ENCODE data around the gene PADI1. TPM values are rescaled to one million over a fixed set of nuclear protein-coding genes. Genes with fewer than 3 reads are reported as not detected.

Gene PADI1
- polyA plus RNA-seq, 1 donor = not detected

DNA sequence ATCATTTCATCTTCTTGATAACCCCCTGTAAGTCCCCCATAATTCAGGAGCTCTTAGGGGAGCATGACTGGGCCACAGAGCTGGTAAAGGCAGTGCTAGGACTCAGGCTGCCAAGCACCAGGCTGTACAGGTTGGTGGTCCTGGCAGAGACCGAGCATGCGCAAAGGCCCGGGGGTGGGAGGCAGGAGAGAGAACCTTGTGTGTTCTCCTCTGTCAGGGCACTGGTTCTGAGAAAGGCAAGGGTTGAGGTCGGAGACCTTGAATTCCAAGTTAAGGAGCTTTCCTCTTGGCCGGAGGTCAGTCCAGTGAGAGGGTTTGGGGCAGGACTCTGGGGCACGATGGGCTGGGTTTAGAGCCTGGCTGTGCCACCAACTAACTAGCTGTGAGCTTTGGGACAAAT lies 67.1 kb downstream of the PADI1 start:
- H3K4me1 ChIP-seq (ENCODE audit: control insufficient read depth, insufficient read depth, low read length) = peaks cover 7% of the 10 kb centered on the region
- H3K36me3 ChIP-seq (ENCODE audit: control insufficient read depth, insufficient read depth, low read length) = no peaks in the 10 kb centered on the region
- H3K27ac ChIP-seq (ENCODE audit: low read length) = no peak overlapping the region
- H3K9me3 ChIP-seq (ENCODE audit: control insufficient read depth, low read depth, low read length) = no peaks in the 10 kb centered on the region
- WGBS (ENCODE audit: insufficient coverage, low lambda C conversion rate) = no CpG with 5 or more reads among the region's 6 CpGs
- no peak overlapping the region for H3K4me3 ChIP-seq (ENCODE audit: low read length)
- no peaks in the 10 kb centered on the region for H3K27me3 ChIP-seq (ENCODE audit: control insufficient read depth, insufficient read depth, low read length)
- DNase-seq = no peak

DNA sequence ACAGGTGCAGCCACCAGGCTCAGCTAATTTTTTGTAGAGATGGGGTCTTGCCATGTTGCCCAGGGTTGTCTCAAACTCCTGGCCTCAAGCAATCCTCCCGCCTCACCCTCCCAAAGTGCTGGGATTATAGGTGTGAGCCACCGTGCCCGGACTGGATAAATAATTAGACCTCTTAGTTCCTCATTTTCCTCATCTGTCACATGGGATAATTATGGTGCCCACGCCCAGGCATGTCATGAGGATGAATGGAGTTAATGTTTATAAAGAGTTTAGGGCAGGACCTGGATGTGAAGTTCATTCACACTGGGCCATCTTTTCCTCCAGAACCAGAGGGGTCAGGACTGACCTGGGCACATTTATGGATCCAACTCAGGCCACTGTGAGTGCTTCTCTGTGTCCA lies 67.7 kb downstream of the PADI1 start:
- no peaks in the 10 kb centered on the region for H3K9me3 ChIP-seq (ENCODE audit: control insufficient read depth, low read depth, low read length)
- WGBS (ENCODE audit: insufficient coverage, low lambda C conversion rate) = no CpG with 5 or more reads among the region's 4 CpGs
- no peak overlapping the region for H3K4me3 ChIP-seq (ENCODE audit: low read length)
- H3K27ac ChIP-seq (ENCODE audit: low read length) = no peak overlapping the region
- H3K36me3 ChIP-seq (ENCODE audit: control insufficient read depth, insufficient read depth, low read length) = no peaks in the 10 kb centered on the region
- no peaks in the 10 kb centered on the region for H3K27me3 ChIP-seq (ENCODE audit: control insufficient read depth, insufficient read depth, low read length)
- peak; percentile 42 to 55 for DNase-seq
- peaks cover 7% of the 10 kb centered on the region for H3K4me1 ChIP-seq (ENCODE audit: control insufficient read depth, insufficient read depth, low read length)

DNA sequence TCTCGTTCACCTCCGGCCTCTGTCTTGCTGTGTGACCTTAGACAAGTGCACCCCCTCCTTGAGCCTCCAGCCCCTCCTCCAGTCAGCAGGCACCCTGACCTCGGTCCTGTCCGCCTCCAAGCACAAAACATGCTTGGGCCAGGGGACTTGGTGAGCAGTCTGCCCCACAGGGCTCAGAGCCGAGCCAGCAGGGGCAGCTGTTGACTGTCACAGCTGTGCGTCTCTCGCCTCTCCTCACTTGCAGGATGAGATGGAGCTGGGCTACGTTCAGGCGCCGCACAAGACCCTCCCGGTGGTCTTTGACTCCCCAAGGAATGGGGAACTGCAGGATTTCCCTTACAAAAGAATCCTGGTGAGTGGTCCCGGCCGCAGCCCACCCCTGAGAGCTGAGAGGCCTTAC lies 68.2 kb downstream of the PADI1 start:
- no peaks in the 10 kb centered on the region for H3K9me3 ChIP-seq (ENCODE audit: control insufficient read depth, low read depth, low read length)
- peaks cover 7% of the 10 kb centered on the region for H3K4me1 ChIP-seq (ENCODE audit: control insufficient read depth, insufficient read depth, low read length)
- WGBS (ENCODE audit: insufficient coverage, low lambda C conversion rate) = no CpG with 5 or more reads among the region's 13 CpGs
- H3K27me3 ChIP-seq (ENCODE audit: control insufficient read depth, insufficient read depth, low read length) = no peaks in the 10 kb centered on the region
- no peak overlapping the region for H3K4me3 ChIP-seq (ENCODE audit: low read length)
- no peak for DNase-seq
- no peaks in the 10 kb centered on the region for H3K36me3 ChIP-seq (ENCODE audit: control insufficient read depth, insufficient read depth, low read length)
- no peak overlapping the region for H3K27ac ChIP-seq (ENCODE audit: low read length)

DNA sequence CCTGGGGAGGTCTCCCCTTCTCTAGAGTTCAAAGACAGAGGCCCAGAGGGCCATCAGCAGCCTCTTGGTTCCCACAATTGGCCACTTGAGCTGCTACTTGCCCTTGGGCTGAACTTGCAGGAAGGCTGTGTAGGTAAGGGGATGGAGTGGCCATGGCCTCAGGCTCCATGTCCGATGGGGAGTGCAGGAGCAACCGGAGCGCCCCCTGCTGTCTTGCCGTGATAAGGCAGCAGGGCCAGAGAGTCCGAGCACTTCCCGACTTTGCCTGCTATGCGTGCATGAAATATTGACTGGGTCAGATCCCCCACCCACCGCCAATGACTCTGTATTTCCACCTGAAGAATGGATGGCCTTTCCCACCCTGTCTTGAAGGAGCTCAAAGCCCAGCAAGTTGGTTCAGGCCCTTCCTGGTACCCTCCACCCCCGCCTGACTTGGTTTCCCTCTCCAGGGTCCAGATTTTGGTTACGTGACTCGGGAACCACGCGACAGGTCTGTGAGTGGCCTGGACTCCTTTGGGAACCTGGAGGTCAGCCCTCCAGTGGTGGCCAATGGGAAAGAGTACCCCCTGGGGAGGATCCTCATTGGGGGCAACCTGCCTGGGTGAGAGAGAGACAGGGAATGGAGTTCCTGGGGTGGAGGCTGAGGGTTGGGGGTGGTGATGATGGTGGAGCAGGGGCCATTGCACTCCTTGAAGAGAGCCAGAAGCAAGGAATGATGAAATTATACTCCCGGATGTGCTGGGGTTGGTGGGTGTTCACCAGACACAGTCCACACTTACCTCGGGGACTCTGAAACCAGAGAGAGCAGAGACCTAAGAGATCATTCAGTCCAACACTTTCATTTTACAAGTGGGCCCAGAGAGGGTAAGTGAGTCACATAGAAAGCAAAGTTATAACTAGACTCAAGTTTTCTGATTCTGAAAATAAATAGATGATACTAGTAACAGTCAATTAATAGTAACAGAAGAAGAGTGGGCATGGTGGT lies 69.5 kb downstream of the PADI1 start:
- H3K27me3 ChIP-seq (ENCODE audit: control insufficient read depth, insufficient read depth, low read length) = no peaks in the 10 kb centered on the region
- peak in 1 of 2 donors; percentile 9 for DNase-seq
- H3K4me1 ChIP-seq (ENCODE audit: control insufficient read depth, insufficient read depth, low read length) = peaks cover 7% of the 10 kb centered on the region
- H3K36me3 ChIP-seq (ENCODE audit: control insufficient read depth, insufficient read depth, low read length) = no peaks in the 10 kb centered on the region
- no peaks in the 10 kb centered on the region for H3K9me3 ChIP-seq (ENCODE audit: control insufficient read depth, low read depth, low read length)
- WGBS (ENCODE audit: insufficient coverage, low lambda C conversion rate) = no CpG with 5 or more reads among the region's 15 CpGs
- H3K4me3 ChIP-seq (ENCODE audit: low read length) = no peak overlapping the region
- H3K27ac ChIP-seq (ENCODE audit: low read length) = no peak overlapping the region

DNA sequence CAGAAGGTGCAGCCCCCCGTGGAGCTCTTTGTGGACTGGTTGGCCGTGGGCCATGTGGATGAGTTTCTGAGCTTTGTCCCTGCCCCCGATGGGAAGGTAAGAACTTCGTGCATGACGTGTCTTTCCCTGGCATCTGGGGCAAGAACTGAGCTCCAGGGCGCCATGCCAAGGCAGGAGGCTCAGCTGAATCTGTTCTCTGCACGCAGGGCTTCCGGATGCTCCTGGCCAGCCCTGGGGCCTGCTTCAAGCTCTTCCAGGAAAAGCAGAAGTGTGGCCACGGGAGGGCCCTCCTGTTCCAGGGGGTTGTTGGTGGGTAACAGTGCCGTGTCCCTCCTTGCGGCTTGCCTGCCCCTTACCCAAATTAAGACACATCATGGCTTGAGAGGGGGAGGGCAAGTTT lies 71.6 kb downstream of the PADI1 start:
- no peaks in the 10 kb centered on the region for H3K9me3 ChIP-seq (ENCODE audit: control insufficient read depth, low read depth, low read length)
- H3K27me3 ChIP-seq (ENCODE audit: control insufficient read depth, insufficient read depth, low read length) = no peaks in the 10 kb centered on the region
- no peak for DNase-seq
- no peak overlapping the region for H3K4me3 ChIP-seq (ENCODE audit: low read length)
- peaks cover 7% of the 10 kb centered on the region for H3K4me1 ChIP-seq (ENCODE audit: control insufficient read depth, insufficient read depth, low read length)
- H3K36me3 ChIP-seq (ENCODE audit: control insufficient read depth, insufficient read depth, low read length) = no peaks in the 10 kb centered on the region
- H3K27ac ChIP-seq (ENCODE audit: low read length) = no peak overlapping the region
- WGBS (ENCODE audit: insufficient coverage, low lambda C conversion rate) = no CpG with 5 or more reads among the region's 11 CpGs

DNA sequence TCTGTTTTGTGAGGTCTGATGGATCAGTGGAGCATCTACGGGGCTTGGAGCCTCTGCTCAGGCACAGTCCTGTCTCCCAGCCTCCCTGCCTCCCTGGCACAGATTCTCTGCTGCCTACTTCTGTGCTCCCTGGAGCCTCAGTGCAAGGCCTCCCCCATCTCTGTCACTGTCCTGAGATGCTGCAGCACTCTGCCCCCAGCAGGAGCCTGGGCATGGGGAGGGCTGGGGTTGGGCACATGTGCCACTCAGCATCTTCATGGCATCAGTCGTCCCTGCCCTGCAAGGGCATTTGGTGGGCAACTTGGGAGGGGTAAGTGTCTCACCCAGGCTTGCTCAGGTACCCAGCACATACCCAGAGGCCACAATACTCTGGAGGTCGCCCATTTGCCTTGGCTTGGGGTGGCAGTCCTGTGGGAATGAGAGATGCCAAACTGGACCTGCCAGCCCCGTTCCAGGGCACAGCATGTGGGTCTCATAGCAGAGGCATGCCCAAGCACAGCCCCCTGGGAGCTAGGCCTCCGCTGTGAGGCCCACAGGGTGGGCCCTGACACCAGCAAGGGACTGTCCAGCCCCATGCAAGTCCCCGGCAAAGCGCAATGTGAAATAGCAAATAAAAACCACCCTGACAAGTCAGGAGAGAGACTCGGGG lies 72.7 kb downstream of the PADI1 start:
- DNase-seq = no peak

DNA sequence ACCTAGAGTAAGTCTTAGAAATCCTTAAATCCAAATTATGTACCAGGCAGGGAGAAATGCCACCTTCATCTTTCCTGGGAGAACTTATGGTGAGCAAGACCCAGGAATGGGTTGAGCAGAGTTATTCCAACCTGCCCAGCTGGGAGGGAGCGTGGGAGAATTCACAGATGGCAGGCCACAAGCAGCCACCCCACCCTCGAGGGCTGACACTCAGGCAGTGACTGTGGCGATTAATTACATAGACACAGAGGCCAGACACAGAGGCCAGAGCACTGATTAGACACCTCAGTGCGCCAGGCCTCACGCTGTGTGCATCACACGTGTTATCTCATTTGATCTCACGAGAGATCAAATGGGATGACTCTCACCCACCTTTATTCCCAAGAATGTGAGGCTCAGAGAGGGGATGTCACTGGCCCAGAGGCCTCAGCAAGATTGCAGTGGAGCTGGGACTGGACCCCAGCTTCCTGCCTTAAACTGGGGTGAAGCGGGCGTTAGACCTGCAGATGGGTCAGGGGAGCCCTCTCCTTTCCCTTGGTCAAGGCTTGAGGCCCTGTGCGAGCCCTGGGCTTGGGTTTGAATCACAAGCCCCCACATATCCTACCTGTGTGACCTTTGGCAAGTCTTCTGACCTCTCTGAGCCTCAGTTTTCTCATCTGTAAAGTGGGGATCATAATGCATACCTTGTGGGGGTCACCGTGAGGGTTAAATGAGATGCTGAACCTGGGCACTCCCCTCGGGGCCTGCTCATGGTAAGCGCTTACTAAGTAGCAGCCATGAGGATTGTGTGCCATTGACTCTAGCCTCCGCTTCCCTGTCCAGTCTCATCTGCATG lies 74.3 kb downstream of the PADI1 start:
- DNase-seq = no peak
- WGBS (ENCODE audit: insufficient coverage, low lambda C conversion rate) = no CpG with 5 or more reads among the region's 14 CpGs
- H3K27ac ChIP-seq (ENCODE audit: low read length) = no peak overlapping the region
- no peak overlapping the region for H3K4me3 ChIP-seq (ENCODE audit: low read length)
- peaks cover 5% of the 10 kb centered on the region for H3K27me3 ChIP-seq (ENCODE audit: control insufficient read depth, insufficient read depth, low read length)
- no peaks in the 10 kb centered on the region for H3K36me3 ChIP-seq (ENCODE audit: control insufficient read depth, insufficient read depth, low read length)
- no peaks in the 10 kb centered on the region for H3K4me1 ChIP-seq (ENCODE audit: control insufficient read depth, insufficient read depth, low read length)
- H3K9me3 ChIP-seq (ENCODE audit: control insufficient read depth, low read depth, low read length) = no peaks in the 10 kb centered on the region

More for the DNA sequence above, 72.7 kb downstream of the PADI1 start:
- WGBS (ENCODE audit: insufficient coverage, low lambda C conversion rate) = no CpG with 5 or more reads among the region's 8 CpGs
- H3K4me1 ChIP-seq (ENCODE audit: control insufficient read depth, insufficient read depth, low read length) = peaks cover 7% of the 10 kb centered on the region
- H3K9me3 ChIP-seq (ENCODE audit: control insufficient read depth, low read depth, low read length) = no peaks in the 10 kb centered on the region
- H3K4me3 ChIP-seq (ENCODE audit: low read length) = no peak overlapping the region
- no peak overlapping the region for H3K27ac ChIP-seq (ENCODE audit: low read length)
- no peaks in the 10 kb centered on the region for H3K36me3 ChIP-seq (ENCODE audit: control insufficient read depth, insufficient read depth, low read length)
- peaks cover 2% of the 10 kb centered on the region for H3K27me3 ChIP-seq (ENCODE audit: control insufficient read depth, insufficient read depth, low read length)

DNA sequence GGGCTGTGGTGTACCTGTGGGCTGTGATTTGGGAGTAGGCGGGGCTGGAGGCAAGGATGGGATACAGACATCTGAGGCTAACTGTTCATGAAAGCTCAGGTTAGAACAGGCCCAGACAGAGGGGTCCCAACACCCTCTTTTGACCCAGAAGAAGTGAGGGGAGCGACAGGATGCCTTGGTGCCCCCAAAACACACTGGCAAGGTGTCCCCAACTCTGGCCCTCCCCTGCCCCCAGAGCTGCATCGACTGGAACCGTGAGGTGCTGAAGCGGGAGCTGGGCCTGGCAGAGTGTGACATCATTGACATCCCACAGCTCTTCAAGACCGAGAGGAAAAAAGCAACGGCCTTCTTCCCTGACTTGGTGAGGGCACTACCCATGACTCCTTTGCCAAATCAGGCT lies 75.5 kb downstream of the PADI1 start:
- Histone ChIP-seq H3K4me3 (ENCODE audit: low read length) (no peak overlapping the region), H3K4me1 (ENCODE audit: control insufficient read depth, insufficient read depth, low read length) (no peaks in the 10 kb centered on the region), H3K27ac (ENCODE audit: low read length) (no peak overlapping the region), H3K9me3 (ENCODE audit: control insufficient read depth, low read depth, low read length) (no peaks in the 10 kb centered on the region), H3K27me3 (ENCODE audit: control insufficient read depth, insufficient read depth, low read length) (peaks cover 11% of the 10 kb centered on the region), H3K36me3 (ENCODE audit: control insufficient read depth, insufficient read depth, low read length) (no peaks in the 10 kb centered on the region)
- no peak for DNase-seq
- no CpG with 5 or more reads among the region's 7 CpGs for WGBS (ENCODE audit: insufficient coverage, low lambda C conversion rate)

DNA sequence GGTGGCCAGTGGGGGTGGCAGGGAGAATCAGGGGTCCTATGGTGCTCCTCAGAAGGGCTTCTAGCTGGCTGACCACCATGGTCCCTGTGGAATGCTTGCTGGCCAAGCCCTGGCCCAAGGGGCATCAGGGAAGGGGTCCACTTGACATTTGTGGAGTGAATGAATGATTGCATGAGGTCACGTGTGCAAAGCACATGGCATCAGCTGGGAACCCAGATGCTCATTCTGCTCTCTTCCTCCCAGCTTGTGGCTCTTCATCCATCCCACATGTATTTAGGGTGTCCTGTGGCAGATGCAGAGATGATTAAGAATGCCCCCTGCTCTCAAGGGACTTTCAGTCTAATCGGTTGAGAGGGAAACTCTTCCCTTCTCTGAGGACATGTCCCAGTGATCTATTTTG lies 76.0 kb downstream of the PADI1 start:
- no peaks in the 10 kb centered on the region for H3K4me1 ChIP-seq (ENCODE audit: control insufficient read depth, insufficient read depth, low read length)
- DNase-seq = no peak
- H3K4me3 ChIP-seq (ENCODE audit: low read length) = no peak overlapping the region
- H3K27me3 ChIP-seq (ENCODE audit: control insufficient read depth, insufficient read depth, low read length) = peaks cover 11% of the 10 kb centered on the region
- no CpG with 5 or more reads among the region's 2 CpGs for whole genome bisulfite sequencing (ENCODE audit: insufficient coverage, low lambda C conversion rate)
- no peaks in the 10 kb centered on the region for H3K36me3 ChIP-seq (ENCODE audit: control insufficient read depth, insufficient read depth, low read length)
- H3K27ac ChIP-seq (ENCODE audit: low read length) = no peak overlapping the region
- no peaks in the 10 kb centered on the region for H3K9me3 ChIP-seq (ENCODE audit: control insufficient read depth, low read depth, low read length)

DNA sequence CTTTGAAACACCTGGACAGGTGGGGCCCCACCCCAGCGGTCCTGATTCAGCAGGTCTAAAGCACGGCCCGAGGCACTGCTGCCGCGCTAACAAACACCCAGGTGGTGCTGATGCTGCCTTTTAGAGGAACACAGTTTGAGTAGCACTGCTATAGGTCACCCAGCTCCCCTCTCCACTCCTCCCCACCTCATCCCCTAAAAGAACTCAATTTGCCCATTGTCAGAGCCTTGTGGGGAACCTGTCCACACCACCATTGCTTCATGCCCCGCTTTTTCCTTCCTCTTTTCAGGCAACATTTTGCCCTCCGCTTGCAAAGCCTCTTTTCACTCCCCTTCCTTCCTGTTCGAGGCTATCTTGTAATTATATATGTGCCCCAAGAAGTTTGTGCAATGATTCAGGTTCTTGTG lies 76.8 kb downstream of the PADI1 start:
- Histone ChIP-seq H3K27ac (ENCODE audit: low read length) (no peak overlapping the region), H3K4me1 (ENCODE audit: control insufficient read depth, insufficient read depth, low read length) (no peaks in the 10 kb centered on the region), H3K36me3 (ENCODE audit: control insufficient read depth, insufficient read depth, low read length) (no peaks in the 10 kb centered on the region), H3K27me3 (ENCODE audit: control insufficient read depth, insufficient read depth, low read length) (peaks cover 11% of the 10 kb centered on the region), H3K9me3 (ENCODE audit: control insufficient read depth, low read depth, low read length) (no peaks in the 10 kb centered on the region), H3K4me3 (ENCODE audit: low read length) (no peak overlapping the region)
- DNase-seq = no peak
- no CpG with 5 or more reads among the region's 8 CpGs for WGBS (ENCODE audit: insufficient coverage, low lambda C conversion rate)
